ES-I3 (cell line): ENCODE measurements around the gene NDUFB6.

Experiments
- H3K36me3 ChIP-seq: 2 replicates; pipeline ENCODE4 v1.6.1; 2013; ENCODE audit warnings: mild to moderate bottlenecking, low read length, control low read depth, moderate library complexity; ENCODE audit not compliant: insufficient read depth
- H3K4me1 ChIP-seq: 2 replicates; pipeline ENCODE4 v1.6.1; 2013; ENCODE audit warnings: mild to moderate bottlenecking, control low read depth, low read length; ENCODE audit not compliant: insufficient read depth
- H3K9ac ChIP-seq: 2 replicates; pipeline ENCODE4 v1.6.1; 2013; ENCODE audit warnings: low read depth, mild to moderate bottlenecking, low read length, moderate library complexity
- H3K9me3 ChIP-seq: 2 replicates; pipeline ENCODE4 v1.6.1; 2013; ENCODE audit warnings: mild to moderate bottlenecking, low read length, moderate library complexity; ENCODE audit not compliant: control insufficient read depth, insufficient read depth

Gene NDUFB6

DNA sequence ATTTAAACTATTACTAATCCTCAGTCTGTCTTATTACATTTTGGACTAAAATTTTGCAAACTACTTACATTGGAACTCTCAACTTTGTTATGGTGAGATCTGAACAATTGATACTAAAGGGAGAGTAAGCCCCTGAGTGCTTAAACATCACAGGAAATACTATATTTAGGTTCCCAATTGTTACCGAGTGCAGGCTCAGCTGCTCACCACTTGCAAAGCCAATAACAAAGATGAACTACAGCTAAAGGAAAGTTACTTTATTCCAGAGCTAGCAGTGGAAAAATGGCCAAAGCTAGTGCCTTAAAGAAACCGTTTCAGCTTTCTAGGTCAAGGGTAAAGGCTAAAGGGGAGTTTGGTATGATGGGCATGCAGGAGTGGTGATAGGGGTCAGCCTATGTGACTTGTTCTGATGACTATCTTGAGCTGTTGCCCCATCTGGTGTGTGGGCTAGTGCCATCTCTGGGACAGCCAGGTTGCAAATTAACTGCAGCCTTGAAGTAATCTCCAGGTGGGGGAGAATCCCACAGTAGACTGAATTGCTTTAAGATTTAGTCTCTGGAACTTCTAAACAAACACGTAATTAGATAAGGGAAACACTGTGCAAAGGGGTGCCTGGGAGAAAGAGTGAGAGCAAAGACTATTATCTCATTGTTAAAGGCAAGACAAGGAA lies 7.8 kb upstream of the NDUFB6 start:
- Histone ChIP-seq H3K9me3 (no peaks in the 10 kb centered on the region), H3K36me3 (no peaks in the 10 kb centered on the region), H3K4me1 (peaks cover 8% of the 10 kb centered on the region; the same call in 1 of the 2 replicates), H3K9ac (no peak overlapping the region)

DNA sequence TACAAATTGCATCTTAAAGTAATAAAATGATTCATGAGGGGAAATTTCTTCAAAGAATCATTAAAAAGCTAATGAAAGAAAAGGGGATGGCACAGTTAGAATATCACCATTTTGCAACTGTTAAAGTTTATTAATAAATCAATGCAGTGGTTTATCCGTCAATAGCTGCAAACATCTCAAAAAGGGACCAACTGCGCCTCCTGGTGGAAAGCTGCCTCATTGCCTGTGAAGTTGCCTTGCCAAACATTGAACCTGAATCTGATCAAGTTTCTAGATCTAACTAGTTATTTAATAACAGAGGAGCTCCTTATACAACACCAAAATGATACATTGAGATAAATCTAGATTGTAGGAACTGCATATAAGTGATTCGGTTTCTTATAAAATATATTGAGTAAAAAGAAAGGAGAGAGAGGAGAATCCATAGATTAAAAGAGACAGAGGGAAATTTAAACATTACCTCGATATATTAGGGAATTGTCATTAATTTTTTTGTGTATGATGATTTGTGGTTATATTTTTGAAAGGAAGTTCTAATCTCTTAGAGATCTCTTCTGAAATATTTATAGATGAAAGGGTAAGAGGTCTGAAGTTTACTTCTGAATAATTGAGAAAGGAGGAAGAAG lies 6.9 kb upstream of the NDUFB6 start:
- no peak overlapping the region for H3K9ac ChIP-seq
- no peaks in the 10 kb centered on the region for H3K36me3 ChIP-seq
- H3K4me1 ChIP-seq: peaks cover 8% of the 10 kb centered on the region; the same call in 1 of the 2 replicates
- H3K9me3 ChIP-seq: no peaks in the 10 kb centered on the region

DNA sequence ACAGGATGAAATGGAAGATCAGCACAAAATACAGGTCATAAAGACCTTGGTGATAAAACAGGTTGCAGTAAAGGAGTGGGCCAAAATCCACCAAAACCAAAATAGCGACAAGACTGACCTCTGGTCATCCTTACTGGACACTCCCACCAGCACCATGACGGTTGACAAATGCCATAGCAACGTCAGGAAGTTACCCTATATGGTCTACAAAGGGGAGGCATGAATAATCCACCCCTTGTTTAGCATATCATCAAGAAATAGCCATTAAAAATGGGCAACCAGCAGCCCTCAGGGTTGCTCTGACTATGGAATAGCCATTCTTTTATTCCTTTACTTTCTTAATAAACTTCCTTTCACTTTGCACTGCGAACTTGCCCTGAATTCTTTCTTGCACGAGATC lies 6.0 kb upstream of the NDUFB6 start:
- H3K9ac ChIP-seq: no peak overlapping the region
- H3K9me3 ChIP-seq: no peaks in the 10 kb centered on the region
- no peaks in the 10 kb centered on the region for H3K36me3 ChIP-seq
- H3K4me1 ChIP-seq: peaks cover 8% of the 10 kb centered on the region; the same call in 1 of the 2 replicates

DNA sequence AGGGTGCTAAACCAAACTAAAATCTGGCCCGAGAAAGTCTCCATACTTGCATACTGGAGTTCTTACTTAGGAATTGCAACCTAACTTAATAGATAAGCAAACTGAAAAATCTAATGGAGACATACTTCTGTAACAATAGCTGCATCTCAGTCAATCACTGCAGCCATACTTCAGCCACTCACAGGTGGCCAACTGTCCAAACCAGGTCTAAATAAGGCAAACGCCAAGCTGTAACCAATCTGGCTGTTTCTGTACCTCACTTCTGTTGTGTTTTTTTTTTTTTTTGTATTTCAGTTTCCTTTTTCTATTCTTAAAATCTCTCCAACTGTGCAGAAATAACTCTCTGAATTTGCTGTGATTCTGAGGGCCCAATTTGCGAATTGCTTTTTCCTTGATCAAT lies 4.4 kb upstream of the NDUFB6 start:
- no peaks in the 10 kb centered on the region for H3K9me3 ChIP-seq
- peaks cover 8% of the 10 kb centered on the region; the same call in 1 of the 2 replicates for H3K4me1 ChIP-seq
- H3K9ac ChIP-seq: no peak overlapping the region
- no peaks in the 10 kb centered on the region for H3K36me3 ChIP-seq

DNA sequence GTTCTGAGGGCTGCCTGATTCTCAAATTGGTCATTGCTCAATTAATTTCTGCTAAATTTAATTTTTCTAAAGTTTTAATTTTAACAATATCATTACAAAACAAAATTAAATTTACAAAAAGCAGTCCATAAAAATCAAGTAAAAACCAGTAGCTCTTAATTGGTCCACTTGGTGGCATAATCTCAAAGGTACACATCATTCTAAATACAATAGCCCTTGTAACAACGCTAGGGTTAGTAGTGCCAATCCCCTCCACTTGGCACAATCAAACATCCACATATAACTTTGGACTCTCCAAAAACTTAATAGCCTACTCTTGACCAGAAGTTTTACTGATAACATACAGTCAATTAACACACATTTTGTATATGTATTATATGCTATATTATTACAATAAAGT lies 1.9 kb upstream of the NDUFB6 start:
- Histone ChIP-seq H3K9ac (no peak overlapping the region), H3K36me3 (peaks cover 3% of the 10 kb centered on the region; the same call in 1 of the 2 replicates), H3K9me3 (no peaks in the 10 kb centered on the region), H3K4me1 (peaks cover 16% of the 10 kb centered on the region; the same call in 1 of the 2 replicates)

DNA sequence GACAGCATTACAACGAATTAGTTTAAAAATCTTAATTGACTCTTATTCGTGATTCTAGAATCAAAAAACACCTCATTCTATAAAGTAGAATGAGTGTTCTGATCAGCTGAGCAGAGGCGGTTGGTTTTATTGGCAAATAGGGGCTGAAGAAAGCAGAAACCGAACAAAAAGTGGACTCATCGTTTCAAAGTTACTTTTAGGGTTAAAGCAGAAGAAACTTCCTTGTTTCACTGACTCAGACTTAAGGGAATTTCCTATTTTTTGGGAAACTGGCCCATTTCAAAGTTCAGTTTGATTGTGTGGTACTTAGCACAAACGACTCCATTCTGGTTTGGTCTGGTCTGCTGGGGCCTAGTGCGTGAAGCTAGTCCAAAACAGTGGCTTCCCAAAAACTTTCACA lies 862 bp upstream of the NDUFB6 start:
- no peak overlapping the region for H3K9ac ChIP-seq
- peaks cover 16% of the 10 kb centered on the region; the same call in 1 of the 2 replicates for H3K4me1 ChIP-seq
- H3K36me3 ChIP-seq: peaks cover 3% of the 10 kb centered on the region; the same call in 1 of the 2 replicates
- H3K9me3 ChIP-seq: no peaks in the 10 kb centered on the region

DNA sequence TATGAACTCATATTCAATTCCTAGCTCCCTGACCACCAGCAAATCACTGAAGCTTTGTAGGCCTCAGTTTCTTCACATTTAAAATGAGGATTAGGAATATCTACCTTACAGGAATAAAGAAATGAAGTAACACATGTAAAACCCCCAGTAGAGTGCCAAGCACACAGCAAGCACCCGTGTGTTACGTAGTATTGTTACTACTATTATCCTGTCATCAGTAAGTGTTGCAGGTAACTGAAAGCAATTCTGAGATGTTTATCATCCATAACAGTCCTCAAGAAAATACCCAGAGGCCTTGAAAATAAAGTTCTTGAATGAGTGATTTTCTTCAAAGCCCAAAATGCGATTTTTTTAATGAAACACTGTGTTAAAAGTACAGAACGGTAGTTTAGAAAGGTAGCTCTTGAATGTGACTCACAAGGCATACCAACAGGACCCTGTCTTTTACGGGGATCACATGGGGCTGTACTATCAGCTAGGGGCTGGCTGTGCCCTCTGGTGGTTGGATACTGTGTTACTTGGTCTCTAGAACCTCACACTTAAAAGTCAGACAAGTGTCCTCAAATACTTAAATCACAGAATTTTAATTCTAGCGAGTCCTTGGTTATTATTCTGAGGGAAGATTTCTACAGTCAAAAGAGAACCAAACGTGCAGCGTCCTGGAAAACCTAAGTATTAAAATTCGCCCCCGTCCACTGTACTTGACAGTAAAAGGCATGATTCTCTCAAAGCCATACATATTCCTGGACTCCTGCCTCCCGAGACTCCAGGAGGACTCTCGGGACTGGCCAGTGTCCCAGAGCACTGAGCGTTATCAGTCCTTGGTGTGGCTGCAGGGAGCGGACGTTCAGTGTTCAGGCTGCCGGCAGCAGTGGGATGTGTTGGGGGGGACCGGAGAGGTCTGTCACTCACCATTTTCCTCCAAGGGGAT lies 725 bp downstream of the NDUFB6 start:
- Histone ChIP-seq H3K36me3 (peaks cover 3% of the 10 kb centered on the region; the same call in 1 of the 2 replicates), H3K4me1 (0 out of 2 replicates have a peak, but pooled peaks cover 8% of the 10 kb centered on the region), H3K9ac (peak overlapping the region; percentile 83), H3K9me3 (no peaks in the 10 kb centered on the region)

DNA sequence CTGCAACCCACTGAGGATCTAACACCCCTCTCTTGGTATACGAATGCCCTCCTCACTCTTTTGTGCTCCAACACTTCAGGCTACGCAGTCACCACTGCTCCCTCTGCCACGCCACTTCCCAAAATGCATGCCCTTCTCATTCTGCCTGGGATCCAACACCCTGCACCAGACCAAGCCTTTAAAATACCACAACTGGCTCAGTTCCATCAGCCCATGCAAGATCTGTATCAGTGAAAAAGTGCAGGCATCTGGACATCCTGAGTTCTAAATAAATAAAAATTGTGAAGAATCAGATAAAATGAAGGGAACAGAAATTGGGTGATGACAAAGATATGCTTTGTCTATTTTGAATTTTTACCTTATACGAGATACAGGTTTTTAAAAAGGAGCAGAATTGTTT lies 2.7 kb downstream of the NDUFB6 start:
- H3K9me3 ChIP-seq: no peaks in the 10 kb centered on the region

DNA sequence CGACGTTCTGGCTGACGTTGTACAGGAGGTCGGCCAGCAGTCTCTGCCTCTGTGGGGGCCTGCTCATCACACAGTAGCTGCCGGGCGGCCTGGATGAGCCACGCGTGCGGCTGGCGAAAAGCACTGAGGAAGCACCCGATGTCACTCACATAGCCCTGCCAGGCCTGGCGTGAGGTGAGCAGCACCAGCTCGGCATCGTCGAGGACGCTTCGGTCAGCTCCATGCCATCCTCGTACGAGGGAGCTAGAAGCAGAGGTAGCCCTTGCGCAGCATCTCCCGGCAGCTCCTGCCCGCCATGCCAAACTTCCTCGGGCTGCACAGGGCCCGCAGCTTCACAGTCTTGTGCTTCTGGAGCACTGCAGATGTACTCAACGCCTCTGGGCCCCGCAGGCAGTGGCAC lies 6.2 kb downstream of the NDUFB6 start:
- H3K4me1 ChIP-seq: 0 out of 2 replicates have a peak, but pooled peaks cover 6% of the 10 kb centered on the region
- H3K36me3 ChIP-seq: peaks cover 3% of the 10 kb centered on the region; the same call in 1 of the 2 replicates
- no peaks in the 10 kb centered on the region for H3K9me3 ChIP-seq
- H3K9ac ChIP-seq: no peak overlapping the region

More for the DNA sequence above, 2.7 kb downstream of the NDUFB6 start:
- peaks cover 3% of the 10 kb centered on the region; the same call in 1 of the 2 replicates for H3K36me3 ChIP-seq
- H3K9ac ChIP-seq: no peak overlapping the region
- H3K4me1 ChIP-seq: 0 out of 2 replicates have a peak, but pooled peaks cover 8% of the 10 kb centered on the region

DNA sequence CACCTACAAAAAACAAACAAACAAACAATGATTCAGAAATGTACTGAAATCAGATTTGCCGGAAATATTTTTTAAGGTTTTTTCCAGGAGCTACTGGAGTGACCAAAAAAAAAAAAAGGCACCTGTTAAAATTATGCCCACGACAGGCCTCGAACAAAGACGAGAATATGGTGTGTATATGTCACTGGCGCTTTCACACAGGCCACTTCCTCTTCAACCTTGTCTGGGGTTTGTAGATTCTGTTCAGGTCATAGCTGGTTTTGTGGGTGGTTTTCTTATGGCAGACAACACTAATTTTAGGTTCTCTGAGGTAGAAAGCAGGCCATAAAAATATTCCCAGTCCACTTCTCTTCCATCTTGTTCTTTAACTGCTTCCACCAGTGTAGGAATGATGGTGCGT lies 7.0 kb downstream of the NDUFB6 start:
- Histone ChIP-seq H3K36me3 (peaks cover 3% of the 10 kb centered on the region; the same call in 1 of the 2 replicates), H3K9me3 (no peaks in the 10 kb centered on the region), H3K9ac (no peak overlapping the region), H3K4me1 (no peaks in the 10 kb centered on the region)

DNA sequence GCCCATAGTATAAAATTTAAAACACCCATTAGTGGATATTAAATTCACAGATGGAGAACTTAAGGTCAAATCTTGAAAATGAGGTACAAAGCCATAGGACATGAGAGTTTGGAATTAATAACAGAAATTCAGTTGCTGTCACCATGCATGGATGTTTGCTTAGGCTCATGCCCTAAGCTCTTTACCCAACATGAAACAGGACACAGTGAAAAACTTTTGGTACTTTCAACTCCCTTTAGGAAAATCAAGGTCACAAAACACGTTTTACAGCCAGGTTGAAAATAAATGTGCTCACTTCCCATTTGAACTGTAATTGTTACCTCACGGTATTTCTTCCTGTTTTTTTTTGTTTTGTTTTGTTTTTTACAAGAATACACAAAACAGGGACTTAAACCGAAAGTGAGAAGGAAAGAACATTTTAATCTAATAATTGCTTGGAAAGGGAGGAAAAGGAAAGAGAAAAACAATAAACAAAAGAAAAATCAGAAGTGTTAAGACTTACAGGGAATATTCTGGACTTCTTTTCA lies 14.5 kb downstream of the NDUFB6 start:
- no peaks in the 10 kb centered on the region for H3K36me3 ChIP-seq
- H3K9ac ChIP-seq: no peak overlapping the region

DNA sequence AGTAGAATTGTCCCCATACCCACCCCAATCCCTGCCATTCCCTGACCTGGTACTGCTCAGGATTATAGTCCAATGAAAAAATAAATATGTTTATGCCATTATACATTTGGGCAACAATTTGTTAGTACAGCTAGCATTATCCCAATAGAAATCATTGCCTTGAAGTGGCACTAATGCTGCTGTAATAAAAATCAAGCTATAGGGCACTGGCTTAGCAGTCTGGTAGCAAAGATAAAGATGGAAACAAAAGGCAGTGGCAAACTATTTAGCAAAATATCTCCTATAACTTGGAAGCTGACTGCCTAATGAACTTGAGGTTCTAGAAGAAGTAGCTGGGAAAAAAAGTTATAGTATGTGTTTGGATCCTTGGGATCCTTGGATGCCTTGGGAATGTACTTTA lies 18.4 kb downstream of the NDUFB6 start:
- Histone ChIP-seq H3K36me3 (no peaks in the 10 kb centered on the region), H3K9ac (no peak overlapping the region), H3K9me3 (no peaks in the 10 kb centered on the region), H3K4me1 (no peaks in the 10 kb centered on the region)

More for the DNA sequence above, 14.5 kb downstream of the NDUFB6 start:
- no peaks in the 10 kb centered on the region for H3K4me1 ChIP-seq
- H3K9me3 ChIP-seq: no peaks in the 10 kb centered on the region

DNA sequence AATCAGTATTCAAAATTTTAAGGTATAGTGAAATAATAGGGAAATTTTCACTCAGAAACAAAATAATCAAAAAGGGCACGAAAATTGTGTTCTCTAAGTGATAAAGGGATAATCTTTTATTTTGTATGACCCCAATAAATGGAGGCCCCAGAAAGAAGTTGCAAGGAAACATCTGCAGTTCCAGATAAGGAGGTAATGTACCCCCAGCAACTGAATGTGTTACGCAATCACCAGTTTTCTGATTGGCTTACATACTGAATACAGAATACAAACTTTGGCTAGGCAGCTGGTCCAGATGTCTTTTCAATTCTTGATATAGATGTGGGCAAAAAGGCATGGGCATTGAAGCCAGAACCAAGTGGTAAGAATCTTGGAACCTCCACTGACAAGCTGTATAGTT lies 18.9 kb downstream of the NDUFB6 start:
- Histone ChIP-seq H3K9me3 (no peaks in the 10 kb centered on the region), H3K9ac (no peak overlapping the region), H3K36me3 (no peaks in the 10 kb centered on the region), H3K4me1 (no peaks in the 10 kb centered on the region)
